Tongue (tissue), 2 donors: ENCODE data around the gene SLC24A2. TPM values are rescaled to one million over a fixed set of nuclear protein-coding genes. Genes with fewer than 3 reads are reported as not detected.

Experiments used
- DNase-seq: peaks from one replicate; pipeline ENCODE4 v3.0.0-alpha.2; 2015
- total RNA-seq: library from RNA; depleted of rRNA; stranded (reverse); fragments of >200 nt; gene quantifications from one replicate; pipeline ENCODE4 v1.2.3, GENCODE V29; 2014

SLC24A2 gene
- total RNA-seq, 1 donor from 2014 or later, result 1.9 TPM

DNA sequence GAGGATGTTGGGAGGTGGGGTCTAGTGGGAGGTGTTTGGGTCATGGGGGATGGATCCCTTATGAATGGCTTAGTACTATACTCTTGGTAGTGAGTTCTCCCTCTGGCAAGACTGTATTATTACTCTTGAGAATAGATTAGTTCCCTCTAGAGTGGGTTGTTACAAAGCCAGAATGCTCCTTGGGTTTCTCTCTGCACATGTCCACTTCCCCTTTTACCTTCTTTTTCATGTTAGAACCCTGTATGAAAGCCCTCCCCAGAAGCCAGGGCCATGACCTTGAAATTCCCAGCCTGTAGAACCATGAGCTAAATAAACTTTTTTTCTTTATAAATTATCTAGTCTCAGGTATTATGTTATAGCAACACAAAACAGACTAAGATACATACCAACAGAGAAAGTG lies 31.1 kb downstream of the SLC24A2 start:
- no peak for DNase-seq

DNA sequence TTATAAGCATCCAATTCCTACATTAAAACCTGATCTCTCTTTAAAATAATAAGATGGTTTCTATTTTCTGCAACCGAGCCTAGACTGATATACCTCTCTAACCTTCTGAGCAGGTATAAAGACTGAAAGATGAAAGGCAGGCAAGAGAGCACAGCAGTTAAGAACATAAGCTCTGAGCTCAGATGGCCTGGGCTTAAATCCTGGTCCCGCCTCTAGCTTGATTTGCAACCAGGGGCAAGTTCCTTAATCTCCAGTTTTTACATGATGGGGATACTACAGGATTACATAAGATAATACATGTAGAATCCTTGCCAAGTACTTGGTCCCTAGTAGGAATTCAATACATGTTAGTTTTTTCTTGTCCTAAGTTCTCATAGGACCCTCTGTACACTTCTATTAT lies 33.9 kb downstream of the SLC24A2 start:
- no peak for DNase-seq

DNA sequence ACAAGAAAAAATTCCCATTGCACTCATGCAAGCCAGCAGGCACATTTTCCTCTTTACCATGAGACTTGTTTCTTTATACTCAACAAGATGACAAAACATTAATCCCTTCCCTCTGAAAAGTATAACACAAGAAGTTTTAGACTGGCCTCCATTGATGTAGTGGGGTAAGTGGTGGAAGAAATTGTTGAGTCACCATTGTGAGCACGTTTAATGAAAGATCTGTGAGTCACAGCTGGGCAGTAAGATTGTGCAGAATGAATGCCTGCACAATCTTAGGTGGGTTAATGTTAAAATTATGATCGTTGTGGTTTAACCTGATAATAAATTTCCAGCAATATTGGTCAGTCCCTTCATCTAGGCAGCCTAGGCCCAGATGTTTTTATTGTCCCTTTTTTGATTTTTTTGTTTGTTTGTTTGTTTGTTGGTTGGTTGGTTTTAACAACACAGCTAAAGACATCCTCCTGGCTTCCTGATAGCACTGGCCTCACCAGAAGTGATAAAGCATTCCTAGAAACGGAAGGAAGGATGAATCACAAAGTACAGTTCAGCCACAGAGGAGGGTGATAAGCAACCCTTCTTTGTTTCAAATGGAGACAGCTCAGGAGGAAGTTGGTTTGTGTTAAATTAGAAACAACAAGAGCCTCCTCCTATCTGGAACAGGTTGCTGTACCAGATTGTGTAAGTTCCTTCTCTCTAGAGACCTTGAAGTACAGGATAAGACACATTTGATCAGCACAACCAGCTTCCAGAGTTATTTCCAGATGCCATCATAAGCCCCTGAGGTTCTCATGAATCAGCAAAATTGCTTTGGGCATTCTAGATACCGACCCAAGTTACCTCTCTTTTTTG lies 40.3 kb downstream of the SLC24A2 start:
- DNase-seq, result no peak

- DNase-seq, result no peak
Measured at GRCh38 chr9:19746223-19746622, 42.6 kb downstream of the SLC24A2 start.

GRCh38 chr9:19741178-19741577 lies 47.7 kb downstream of the SLC24A2 start:
- no peak for DNase-seq
